ENCODE data around the gene SLC35B2.

The SLC35B2 gene

DNA sequence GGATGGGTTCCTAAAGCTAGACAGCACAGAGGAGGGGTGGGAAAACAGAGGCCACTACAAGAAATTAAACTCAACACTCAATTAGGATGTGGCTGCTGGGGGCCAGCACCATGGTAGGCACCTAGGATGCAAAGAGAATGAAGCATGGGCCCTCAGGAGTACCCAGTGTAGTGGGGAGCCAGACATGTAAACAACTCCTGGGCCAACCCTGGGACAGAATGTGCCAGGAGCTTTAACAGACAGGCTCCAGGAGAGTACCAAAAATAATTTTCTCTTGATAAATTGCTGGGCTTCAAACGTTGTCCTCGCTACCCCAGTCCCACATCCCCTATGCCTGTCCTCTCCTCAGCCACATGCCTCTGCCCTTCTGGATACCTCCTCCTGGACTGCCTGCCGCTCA lies 14.6 kb upstream of the SLC35B2 start:
- TF ChIP-seq CTCF (IDR thresholded peaks at IDR 0.05; ENCODE audit: low read depth, low read length), result no peak
- DNase-seq (ENCODE audit: low read depth, low spot score), result no peak
- no peak overlapping the region for H3K4me3 ChIP-seq (ENCODE audit: low read depth, low read length)
- in situ Hi-C loops (cut with HindIII; ENCODE audit: low sequenced_read_pairs), result no loop called here

DNA sequence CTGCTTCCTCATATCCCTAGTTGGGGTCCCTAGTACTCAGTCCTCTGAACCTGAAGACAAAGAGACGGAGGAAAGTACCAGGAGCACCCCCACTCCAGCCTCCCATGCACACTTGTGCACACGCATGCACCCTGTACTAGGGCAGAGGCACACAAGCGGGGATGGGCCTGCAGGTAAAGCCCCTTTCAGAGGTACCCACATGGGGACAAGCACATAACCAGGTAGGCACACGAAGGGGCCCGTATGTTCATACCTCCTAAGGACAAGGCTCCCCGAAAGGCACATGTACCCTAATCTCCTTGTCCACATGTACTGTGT lies 14.0 kb upstream of the SLC35B2 start:
- in situ Hi-C loops (cut with HindIII; ENCODE audit: low sequenced_read_pairs), result no loop called here
- TF ChIP-seq CTCF (IDR thresholded peaks at IDR 0.05; ENCODE audit: low read depth, low read length), result no peak
- H3K4me3 ChIP-seq (ENCODE audit: low read depth, low read length), result no peak overlapping the region
- DNase-seq (ENCODE audit: low read depth, low spot score), result no peak

- no peak for TF ChIP-seq CTCF (IDR thresholded peaks at IDR 0.05; ENCODE audit: low read depth, low read length)
- in situ Hi-C loops (cut with HindIII; ENCODE audit: low sequenced_read_pairs), result no loop called here
- H3K4me3 ChIP-seq (ENCODE audit: low read depth, low read length), result no peak overlapping the region
- DNase-seq (ENCODE audit: low read depth, low spot score), result no peak
These were observed 13.4 kb upstream of the SLC35B2 start for GRCh38 chr6:44270526-44271405.

DNA sequence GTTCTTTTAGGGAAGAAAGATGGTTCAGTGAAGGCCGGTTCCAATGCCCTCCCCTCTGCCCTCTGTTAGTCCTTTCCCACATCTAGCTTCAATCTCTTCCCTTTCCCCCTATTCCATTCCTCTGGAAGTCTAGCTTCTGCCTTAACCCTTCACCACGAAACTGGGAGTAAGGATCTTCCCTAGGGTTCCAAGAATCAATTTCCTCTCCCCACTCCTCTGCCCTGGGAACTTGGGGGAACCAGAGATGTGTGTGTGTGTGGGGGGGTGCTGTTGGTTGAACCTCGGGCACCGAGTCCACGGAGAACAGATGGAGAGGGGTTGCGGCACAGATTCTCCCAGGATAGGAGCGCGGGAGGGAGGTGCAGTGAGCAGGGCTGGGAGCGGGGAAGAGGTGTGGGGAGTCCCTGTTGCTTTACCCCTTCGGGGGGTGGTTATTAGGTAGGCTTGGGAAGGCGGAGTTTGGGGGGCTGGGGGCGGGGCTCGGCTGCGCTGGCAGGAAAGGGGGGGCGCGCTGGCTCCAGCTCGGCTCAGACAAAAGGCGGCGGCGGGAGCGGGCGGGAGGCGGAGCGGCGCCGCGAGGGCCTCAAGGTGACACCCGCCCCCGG lies 12.7 kb upstream of the SLC35B2 start, which contains the start of gene TMEM151B:
Gene TMEM151B, plus strand, starts transcription at position 530 of the 605 bp plus-strand sequence. CDS start 293 bp downstream, outside the sequence.
- H3K4me3 ChIP-seq (ENCODE audit: low read depth, low read length), result no peak within 1 kb of the TSS
- no peak for DNase-seq (ENCODE audit: low read depth, low spot score)
- no peak for TF ChIP-seq CTCF (IDR thresholded peaks at IDR 0.05; ENCODE audit: low read depth, low read length)
- in situ Hi-C loops (cut with HindIII; ENCODE audit: low sequenced_read_pairs), result no loop called here

GRCh38 chr6:44269178-44269920 lies 12.0 kb upstream of the SLC35B2 start:
- no peak for TF ChIP-seq CTCF (IDR thresholded peaks at IDR 0.05; ENCODE audit: low read depth, low read length)
- no peak for DNase-seq (ENCODE audit: low read depth, low spot score)
- no peak overlapping the region for H3K4me3 ChIP-seq (ENCODE audit: low read depth, low read length)
- in situ Hi-C loops (cut with HindIII; ENCODE audit: low sequenced_read_pairs), result no loop called here

DNA sequence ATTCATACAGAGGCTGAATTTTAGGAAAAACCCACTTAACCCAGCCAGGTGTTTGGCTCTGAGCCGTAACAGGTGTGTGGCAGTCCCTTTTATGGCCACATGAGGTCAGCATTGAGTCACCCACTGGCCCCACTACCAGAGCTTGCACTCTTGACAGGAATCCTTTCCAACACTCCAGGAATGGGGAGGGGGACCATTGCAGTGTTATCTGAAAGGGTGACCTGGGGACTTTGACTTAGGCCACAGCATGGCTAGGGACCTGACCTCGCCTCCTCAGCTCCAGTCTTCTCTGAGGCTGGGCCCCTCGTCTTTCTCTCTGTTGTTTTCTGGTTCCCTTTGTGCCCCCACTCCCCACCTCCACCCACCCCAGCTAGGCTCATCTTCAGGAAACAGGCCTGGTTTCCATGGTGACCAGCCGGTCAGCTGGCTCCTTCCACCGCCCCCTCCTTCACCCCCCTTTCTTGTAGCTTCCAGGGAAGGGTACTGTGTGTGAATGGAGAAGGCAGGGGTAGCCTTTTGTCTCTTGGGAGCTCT lies 10.8 kb upstream of the SLC35B2 start:
- in situ Hi-C loops (cut with HindIII; ENCODE audit: low sequenced_read_pairs), result no loop called here
- no peak overlapping the region for H3K4me3 ChIP-seq (ENCODE audit: low read depth, low read length)
- peak; percentile 38 for DNase-seq (ENCODE audit: low read depth, low spot score)
- TF ChIP-seq CTCF (IDR thresholded peaks at IDR 0.05; ENCODE audit: low read depth, low read length), result peak; percentile 99

Data from astrocyte of the spinal cord (primary cell).